ENCODE data around the gene LHFPL3. TPM values are rescaled to one million over a fixed set of nuclear protein-coding genes. Genes with fewer than 3 reads are reported as not detected.
"Not testable (repeated sequence)": the region's sequence is repeated elsewhere in the genome, so short reads cannot be mapped to it uniquely, and the experiment has no call there.

The LHFPL3 gene
- total and polyA plus RNA-seq, 9 donors: 0.04 to 0.53 (median 0.27) TPM; not detected in 4

DNA sequence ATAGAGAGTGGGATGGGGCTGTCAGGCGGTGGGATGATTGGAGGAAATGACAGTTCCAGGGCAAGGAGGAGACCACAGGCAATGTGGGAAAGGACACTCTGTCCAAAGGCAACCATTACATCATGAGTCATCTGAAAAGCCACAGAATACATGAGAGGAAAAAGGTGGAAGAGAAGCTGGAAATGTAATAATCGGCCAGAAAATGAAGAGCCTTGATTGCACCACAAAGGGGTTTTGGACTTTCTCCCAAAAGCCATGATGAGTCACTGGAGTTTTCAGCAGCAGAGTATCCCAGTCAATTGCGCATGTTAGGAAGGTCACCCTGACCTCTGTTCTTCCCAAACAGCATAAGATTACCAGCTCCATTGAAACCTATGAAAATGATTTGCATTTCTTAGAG is 222.0 kb downstream of the LHFPL3 start:
- Histone ChIP-seq H3K27me3 (no peaks in the 10 kb centered on the region), H3K27ac (no peak overlapping the region), H3K9me3 (no peaks in the 10 kb centered on the region), H3K4me3 (no peak overlapping the region), H3K36me3 (no peaks in the 10 kb centered on the region), H3K4me1 (ENCODE audit: insufficient read depth) (no peaks in the 10 kb centered on the region)
- no peak for TF ChIP-seq EP300 (IDR thresholded peaks at IDR 0.05)
- WGBS, 3 donors: 50 to 60% (median 55%) methylated on average over 3 of the region's 3 CpGs
- DNase-seq: no peak
- intact Hi-C loops (cut with DNase I): no loop called here

DNA sequence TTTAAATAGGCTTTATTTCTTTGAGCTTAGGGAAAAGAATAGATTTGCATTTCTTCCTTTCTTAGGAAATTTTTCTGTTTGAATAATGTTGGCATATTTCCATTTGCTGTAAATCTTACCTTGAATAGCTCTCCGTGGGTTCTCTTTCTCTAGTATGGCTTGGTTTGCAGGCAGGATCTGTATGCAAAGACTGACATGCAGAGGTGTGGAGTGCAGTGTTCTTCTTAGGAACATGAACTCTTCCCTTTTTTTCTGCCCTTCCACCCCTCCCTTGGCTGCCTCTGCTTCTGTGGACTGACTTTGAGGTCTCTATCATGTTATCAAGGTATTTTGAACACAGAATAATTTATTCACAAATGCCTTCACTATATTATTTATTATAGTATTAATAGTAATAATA is 222.8 kb downstream of the LHFPL3 start:
- 29 to 54% (median 41%) methylated on average over 1 of the region's 1 CpG for WGBS, 3 donors
- Histone ChIP-seq H3K36me3 (no peaks in the 10 kb centered on the region), H3K4me3 (no peak overlapping the region), H3K27me3 (no peaks in the 10 kb centered on the region), H3K27ac (no peak overlapping the region), H3K9me3 (no peaks in the 10 kb centered on the region), H3K4me1 (ENCODE audit: insufficient read depth) (no peaks in the 10 kb centered on the region)
- no peak for TF ChIP-seq EP300 (IDR thresholded peaks at IDR 0.05)
- TF ChIP-seq POLR2A (IDR thresholded peaks at IDR 0.05): no peak
- TF ChIP-seq, protein P1, sequence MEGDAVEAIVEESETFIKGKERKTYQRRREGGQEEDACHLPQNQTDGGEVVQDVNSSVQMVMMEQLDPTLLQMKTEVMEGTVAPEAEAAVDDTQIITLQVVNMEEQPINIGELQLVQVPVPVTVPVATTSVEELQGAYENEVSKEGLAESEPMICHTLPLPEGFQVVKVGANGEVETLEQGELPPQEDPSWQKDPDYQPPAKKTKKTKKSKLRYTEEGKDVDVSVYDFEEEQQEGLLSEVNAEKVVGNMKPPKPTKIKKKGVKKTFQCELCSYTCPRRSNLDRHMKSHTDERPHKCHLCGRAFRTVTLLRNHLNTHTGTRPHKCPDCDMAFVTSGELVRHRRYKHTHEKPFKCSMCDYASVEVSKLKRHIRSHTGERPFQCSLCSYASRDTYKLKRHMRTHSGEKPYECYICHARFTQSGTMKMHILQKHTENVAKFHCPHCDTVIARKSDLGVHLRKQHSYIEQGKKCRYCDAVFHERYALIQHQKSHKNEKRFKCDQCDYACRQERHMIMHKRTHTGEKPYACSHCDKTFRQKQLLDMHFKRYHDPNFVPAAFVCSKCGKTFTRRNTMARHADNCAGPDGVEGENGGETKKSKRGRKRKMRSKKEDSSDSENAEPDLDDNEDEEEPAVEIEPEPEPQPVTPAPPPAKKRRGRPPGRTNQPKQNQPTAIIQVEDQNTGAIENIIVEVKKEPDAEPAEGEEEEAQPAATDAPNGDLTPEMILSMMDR (IDR thresholded peaks at IDR 0.05): no peak
- DNase-seq: no peak
- intact Hi-C loops (cut with DNase I): no loop called here

DNA sequence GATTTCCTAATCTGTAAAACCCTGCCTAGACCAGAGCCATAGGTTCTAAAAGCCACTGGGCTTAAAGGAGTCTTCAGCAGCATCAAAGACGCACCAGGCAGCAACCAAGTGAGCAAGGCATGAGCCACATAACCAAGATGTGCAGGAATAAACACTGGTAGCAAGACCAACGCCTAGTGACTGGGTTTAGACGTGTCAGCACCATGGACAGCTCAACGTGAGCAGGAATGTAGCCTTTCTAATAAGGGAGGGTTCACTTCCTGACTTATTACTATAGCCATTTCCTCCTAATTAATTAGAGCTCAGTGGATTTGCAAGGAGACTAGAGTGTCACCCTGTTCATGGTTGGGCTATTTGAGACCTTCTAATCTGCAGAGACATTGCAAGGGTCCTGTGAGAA is 223.7 kb downstream of the LHFPL3 start:
- no peaks in the 10 kb centered on the region for H3K9me3 ChIP-seq
- H3K4me1 ChIP-seq (ENCODE audit: insufficient read depth): no peaks in the 10 kb centered on the region
- TF ChIP-seq POLR2A (IDR thresholded peaks at IDR 0.05): no peak
- TF ChIP-seq, protein P1 (IDR thresholded peaks at IDR 0.05): no peak
- no peak for TF ChIP-seq EP300 (IDR thresholded peaks at IDR 0.05)
- no peaks in the 10 kb centered on the region for H3K27me3 ChIP-seq
- H3K27ac ChIP-seq: no peak overlapping the region
- peak in 2 of 5 donors; percentile 17 to 20 for DNase-seq
- 4 to 8% (median 6%) methylated on average over 4 of the region's 4 CpGs for WGBS, 3 donors
- intact Hi-C loops (cut with DNase I): no loop called here
- H3K4me3 ChIP-seq: no peak overlapping the region
- no peaks in the 10 kb centered on the region for H3K36me3 ChIP-seq

DNA sequence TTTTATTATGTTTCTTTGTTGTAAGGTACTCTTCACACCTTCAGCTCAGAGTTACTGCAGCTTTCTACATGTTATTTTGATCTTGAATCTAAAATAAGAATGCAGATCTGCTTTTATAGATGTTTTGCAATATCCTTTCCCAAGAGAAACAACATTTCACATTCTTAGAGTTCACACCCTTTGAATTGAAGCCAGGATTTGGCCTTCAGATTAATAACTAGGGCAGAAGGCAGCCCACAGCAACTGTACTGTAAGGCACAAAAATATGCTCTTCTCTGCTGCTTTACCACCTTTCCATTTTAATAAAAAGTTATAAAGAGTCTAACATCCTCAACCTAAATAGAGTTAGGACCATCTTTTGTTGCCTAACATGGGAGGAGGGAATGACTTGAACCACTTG is 224.7 kb downstream of the LHFPL3 start:
- no peaks in the 10 kb centered on the region for H3K4me1 ChIP-seq (ENCODE audit: insufficient read depth)
- H3K9me3 ChIP-seq: no peaks in the 10 kb centered on the region
- intact Hi-C loops (cut with DNase I): no loop called here
- no peaks in the 10 kb centered on the region for H3K36me3 ChIP-seq
- H3K27ac ChIP-seq: no peak overlapping the region
- no peak overlapping the region for H3K4me3 ChIP-seq
- TF ChIP-seq, protein P1 (IDR thresholded peaks at IDR 0.05): no peak
- TF ChIP-seq POLR2A (IDR thresholded peaks at IDR 0.05) (no peak), EP300 (IDR thresholded peaks at IDR 0.05) (no peak)
- no peaks in the 10 kb centered on the region for H3K27me3 ChIP-seq
- DNase-seq: no peak

DNA sequence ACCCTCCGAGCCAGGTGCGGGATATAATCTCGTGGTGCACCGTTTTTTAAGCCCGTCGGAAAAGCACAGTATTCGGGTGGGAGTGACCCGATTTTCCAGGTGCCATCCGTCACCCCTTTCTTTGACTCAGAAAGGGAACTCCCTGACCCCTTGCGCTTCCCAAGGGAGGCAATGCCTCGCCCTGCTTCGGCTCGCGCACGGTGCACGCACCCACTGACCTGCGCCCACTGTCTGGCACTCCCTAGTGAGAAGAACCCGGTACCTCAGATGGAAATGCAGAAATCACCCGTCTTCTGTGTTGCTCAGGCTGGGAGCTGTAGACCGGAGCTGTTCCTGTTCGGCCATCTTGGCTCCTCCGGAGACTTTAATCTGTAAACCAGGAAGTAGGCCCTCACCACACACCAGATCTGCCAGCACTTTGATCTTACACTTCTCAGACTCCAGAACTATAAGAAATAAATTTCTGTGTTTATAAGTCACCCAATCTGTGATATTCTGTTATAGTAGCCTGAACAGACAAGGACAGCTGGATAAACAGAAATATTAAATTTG is 235.0 kb downstream of the LHFPL3 start:
- H3K4me3 ChIP-seq; H3K4me1 ChIP-seq (ENCODE audit: insufficient read depth); H3K27ac ChIP-seq; H3K9me3 ChIP-seq; H3K36me3 ChIP-seq; H3K27me3 ChIP-seq; intact Hi-C loops (cut with DNase I); DNase-seq: not testable (repeated sequence)
- 89 to 94% (median 90%) methylated on average over 20 to 22 of the region's 22 CpGs for WGBS, 3 donors
